ENCODE data around the gene EIF2D.

EIF2D gene

GRCh38 chr1:206570529-206570928 lies 41.7 kb downstream of the EIF2D start:
- TF ChIP-seq CTCF (IDR thresholded peaks at IDR 0.05; ENCODE audit: low read depth, low read length), result no peak
- H3K4me3 ChIP-seq (replicated peaks in 1 of 2; ENCODE audit: low read depth in 2 of 2, low read length in 2 of 2), result no peak overlapping the region
- no peak for DNase-seq (ENCODE audit: low read depth in 2 of 2)

GRCh38 chr1:206569556-206569955 lies 42.7 kb downstream of the EIF2D start:
- no peak for DNase-seq (ENCODE audit: low read depth in 2 of 2)
- H3K4me3 ChIP-seq (replicated peaks in 1 of 2; ENCODE audit: low read depth in 2 of 2, low read length in 2 of 2), result no peak overlapping the region
- TF ChIP-seq CTCF (IDR thresholded peaks at IDR 0.05; ENCODE audit: low read depth, low read length), result no peak

- no peak for TF ChIP-seq CTCF (IDR thresholded peaks at IDR 0.05; ENCODE audit: low read depth, low read length)
- no peak overlapping the region for H3K4me3 ChIP-seq (replicated peaks in 1 of 2; ENCODE audit: low read depth in 2 of 2, low read length in 2 of 2)
- no peak for DNase-seq (ENCODE audit: low read depth in 2 of 2)
Measured at GRCh38 chr1:206568779-206569352, 43.4 kb downstream of the EIF2D start.

GRCh38 chr1:206568256-206568655 lies 44.0 kb downstream of the EIF2D start:
- no peak for TF ChIP-seq CTCF (IDR thresholded peaks at IDR 0.05; ENCODE audit: low read depth, low read length)
- no peak overlapping the region for H3K4me3 ChIP-seq (replicated peaks in 1 of 2; ENCODE audit: low read depth in 2 of 2, low read length in 2 of 2)
- DNase-seq (ENCODE audit: low read depth in 2 of 2), result no peak

GRCh38 chr1:206566999-206567398 lies 45.3 kb downstream of the EIF2D start:
- TF ChIP-seq CTCF (IDR thresholded peaks at IDR 0.05; ENCODE audit: low read depth, low read length), result no peak
- no peak for DNase-seq (ENCODE audit: low read depth in 2 of 2)
- H3K4me3 ChIP-seq (replicated peaks in 1 of 2; ENCODE audit: low read depth in 2 of 2, low read length in 2 of 2), result no peak overlapping the region

- no peak overlapping the region for H3K4me3 ChIP-seq (replicated peaks in 1 of 2; ENCODE audit: low read depth in 2 of 2, low read length in 2 of 2)
- no peak for TF ChIP-seq CTCF (IDR thresholded peaks at IDR 0.05; ENCODE audit: low read depth, low read length)
- DNase-seq (ENCODE audit: low read depth in 2 of 2), result no peak
Measured at GRCh38 chr1:206565995-206566394, 46.3 kb downstream of the EIF2D start.

Measured in cardiac fibroblast (primary cell).